Stimulated activated CD8-positive, alpha-beta memory T cell treated with anti-CD3 and anti-CD28 coated beads, Interleukin-7, amount 100 ng/mL, for 4 hours (primary cell): Measurements from ENCODE around the gene ETV1.

Source experiments
- DNase-seq, 2 donors: peaks; one replicate each; pipeline ENCODE4 v3.0.0-alpha.2; 2020; ENCODE audit warnings: low read depth in 2 of 2

ETV1 gene

DNA sequence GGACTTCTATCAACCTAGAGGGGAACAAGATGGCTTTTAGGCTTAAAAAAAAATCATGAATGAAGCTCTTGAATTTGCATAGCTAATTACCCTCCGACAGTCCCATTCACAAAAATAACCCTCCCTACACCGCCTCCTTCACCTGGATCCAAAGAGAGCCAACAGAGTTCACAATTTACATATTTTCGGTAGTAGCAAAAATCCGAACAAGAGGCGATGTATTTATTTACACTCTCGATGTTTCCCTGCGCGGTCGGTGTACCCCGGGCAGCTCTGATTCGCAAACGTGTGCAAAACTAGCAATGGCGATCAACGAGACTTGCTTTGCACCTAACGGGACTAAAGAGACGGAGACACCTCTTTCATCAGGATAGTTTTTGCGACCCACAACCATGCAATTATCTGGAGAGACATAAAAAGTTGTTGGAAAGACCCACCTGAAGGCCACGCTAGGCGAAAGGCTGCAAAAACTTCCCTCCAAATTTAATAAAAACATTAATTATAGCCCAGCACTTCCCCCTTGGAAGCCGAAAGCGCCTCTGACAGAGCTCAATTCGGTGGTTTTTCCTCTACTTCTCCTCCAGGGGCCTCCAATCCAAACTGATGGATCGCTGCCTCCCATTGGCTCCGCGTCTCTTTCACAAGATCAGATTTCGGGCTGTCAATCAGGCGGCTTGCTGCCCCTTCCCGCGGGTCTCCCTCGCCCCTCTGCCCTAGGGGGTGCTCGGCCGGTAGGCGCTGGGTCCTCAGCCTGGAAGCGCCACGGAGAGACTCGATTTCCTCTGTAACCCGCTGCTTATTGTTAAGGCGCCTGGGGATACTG is at the start of gene ETV1:
ETV1 (minus strand) TSS at position 541 of the 823 bp plus-strand sequence. CDS start 614 bp downstream, outside the sequence.
- no peak for DNase-seq

DNA sequence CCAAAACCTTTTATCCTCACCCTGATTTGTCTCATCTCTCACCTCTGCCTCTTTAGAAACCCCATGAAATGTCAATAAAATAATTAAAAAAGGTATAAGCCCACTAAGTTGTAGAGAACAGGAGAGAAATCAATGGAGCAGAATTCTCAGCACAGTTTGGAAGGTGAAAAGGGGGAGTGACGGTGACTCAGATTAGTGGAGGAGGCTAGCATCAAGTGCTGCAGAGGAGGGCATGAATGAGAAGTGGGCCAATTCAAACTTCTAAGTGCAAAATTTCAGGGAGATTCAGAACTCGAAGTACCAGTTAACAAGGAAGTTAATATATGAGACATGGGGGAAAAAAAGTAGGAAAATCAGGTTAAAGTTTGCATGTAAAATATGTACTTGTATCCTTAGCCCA is 34.9 kb upstream of the ETV1 start:
- DNase-seq, result no peak

DNA sequence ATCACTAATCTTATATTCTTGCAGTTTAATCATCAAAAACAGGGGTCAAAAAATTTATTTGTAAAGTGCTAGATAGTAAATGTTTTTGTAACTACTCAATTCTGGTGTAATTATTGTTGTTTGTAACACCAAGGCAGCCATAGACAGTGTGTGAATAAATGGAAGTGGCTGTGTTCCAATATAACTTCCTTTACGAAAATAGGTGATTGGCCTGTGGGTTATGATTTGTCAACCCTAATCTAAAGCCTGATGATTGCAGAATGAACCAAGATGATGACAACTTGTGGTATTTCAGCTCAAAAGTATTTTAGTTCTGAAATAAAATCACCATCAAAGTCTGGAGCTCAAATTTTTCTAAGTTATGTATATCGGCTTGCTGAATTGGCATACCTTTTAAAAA is 34.4 kb upstream of the ETV1 start:
- no peak for DNase-seq

DNA sequence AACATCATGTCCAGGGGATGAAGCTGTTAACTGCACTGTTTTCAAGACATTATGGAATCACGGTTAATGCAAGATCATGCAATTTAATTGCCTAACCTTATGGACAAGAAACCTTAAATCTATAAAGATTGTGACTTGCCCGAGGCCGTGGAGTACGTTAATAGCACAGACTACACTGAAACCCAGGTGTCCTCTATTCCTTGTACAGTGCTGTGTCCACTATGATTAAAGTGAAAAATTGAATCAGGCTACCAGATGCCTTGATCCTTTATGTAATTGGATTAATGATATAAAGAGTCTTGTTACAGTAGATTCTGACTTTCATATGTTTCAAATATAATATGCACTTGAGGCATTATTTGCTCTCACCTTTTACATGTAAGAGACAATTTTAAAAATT is 33.9 kb upstream of the ETV1 start:
- DNase-seq, result no peak

DNA sequence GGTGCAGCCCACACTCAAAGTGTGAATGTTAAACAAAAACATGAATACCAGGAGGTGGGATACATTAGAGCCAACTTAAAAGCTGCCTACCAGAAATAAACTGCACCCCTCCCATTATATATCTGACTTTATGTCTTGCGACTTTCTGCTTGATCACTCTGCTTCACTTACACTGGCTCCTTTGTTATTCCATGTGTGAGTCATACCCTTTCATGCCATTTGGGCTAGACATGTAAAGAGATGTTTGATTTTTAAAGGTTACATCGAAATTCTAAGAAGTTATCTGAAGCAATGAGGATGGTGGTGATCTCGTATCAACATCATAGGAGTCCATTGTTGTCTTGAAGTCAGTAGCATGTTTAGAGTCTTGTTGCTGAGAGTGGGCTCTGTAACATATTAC is 31.6 kb upstream of the ETV1 start:
- DNase-seq, result no peak

DNA sequence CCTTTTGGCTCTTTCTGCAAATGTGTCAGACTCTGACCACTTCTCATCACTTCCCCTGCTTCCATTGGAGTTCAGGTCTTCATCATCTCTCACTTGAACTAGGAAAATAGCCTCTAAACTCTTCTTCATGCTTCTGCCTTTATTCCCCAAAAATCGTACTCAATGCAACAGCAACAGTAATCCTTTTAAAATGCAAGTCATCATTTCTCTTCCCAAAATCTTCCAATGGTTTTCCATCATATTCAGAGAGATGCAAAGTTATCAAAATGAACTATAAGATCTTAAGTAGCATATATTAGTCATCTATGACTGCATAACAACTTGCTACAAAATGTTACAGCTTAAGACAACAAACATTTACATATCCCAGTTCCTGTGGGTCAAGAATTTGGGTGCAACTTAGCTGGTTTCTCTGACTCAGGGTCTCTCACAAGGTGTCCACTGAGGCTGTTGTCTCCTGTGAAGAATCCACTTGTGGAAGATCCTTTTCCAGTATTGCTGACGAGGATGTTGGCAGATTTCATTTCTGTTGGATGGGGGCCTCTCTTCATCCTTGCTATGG is 31.0 kb upstream of the ETV1 start:
- DNase-seq, result no peak

DNA sequence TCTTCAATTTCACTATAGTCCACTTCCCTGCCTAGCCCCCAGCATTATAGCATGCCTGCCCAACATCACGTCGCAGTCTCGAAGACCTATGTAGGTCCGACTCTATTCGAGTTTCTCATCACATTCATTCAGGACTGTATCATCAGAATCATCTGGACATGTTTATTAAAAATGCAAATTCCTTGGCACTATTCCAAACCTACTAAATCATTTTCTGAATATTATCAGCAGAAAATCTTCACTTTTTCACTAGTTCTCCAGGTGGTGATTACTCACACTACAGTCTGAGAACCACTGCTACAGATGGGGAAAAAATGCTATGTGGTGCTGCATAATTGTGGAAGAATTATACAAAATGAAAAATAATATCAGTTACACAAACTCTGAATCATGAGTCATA is 29.3 kb upstream of the ETV1 start:
- no peak for DNase-seq

DNA sequence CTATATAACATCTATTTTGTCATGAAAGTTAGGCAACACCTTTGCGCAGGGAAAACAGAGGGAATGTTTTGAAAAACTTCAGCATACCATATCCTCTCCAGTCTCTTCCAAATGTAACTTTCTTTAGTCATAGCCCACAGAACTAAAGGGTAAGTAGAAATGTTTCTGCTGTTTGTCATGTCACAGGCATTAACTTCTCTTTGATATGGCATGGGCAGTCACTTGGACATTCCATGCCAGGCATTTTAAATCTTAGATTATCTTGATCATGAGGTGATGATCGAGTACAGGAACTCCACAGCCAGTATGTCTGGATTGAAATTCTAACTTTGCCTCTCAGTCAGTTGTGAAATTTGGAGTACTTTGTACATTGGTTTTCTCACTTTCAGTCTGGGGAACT is 27.5 kb upstream of the ETV1 start:
- DNase-seq, result no peak

DNA sequence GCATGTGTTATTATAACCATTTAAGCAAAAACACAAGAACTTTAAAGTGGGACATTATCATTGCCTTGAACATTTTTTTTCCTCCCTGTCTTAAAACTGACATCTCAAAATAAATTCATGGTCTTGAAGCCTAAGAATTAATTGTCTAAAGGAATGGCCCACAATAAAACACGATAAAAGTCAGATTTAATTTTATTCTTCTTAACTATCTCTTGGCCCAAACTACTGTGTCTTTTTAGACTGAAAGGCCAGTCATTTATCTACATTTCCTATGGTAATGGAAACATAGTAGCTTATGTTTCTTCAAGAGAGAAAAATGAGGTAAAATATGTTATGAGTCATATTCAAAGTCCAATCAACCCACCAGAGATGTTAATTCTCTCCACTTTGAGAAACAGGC is 24.4 kb upstream of the ETV1 start:
- DNase-seq, result no peak

DNA sequence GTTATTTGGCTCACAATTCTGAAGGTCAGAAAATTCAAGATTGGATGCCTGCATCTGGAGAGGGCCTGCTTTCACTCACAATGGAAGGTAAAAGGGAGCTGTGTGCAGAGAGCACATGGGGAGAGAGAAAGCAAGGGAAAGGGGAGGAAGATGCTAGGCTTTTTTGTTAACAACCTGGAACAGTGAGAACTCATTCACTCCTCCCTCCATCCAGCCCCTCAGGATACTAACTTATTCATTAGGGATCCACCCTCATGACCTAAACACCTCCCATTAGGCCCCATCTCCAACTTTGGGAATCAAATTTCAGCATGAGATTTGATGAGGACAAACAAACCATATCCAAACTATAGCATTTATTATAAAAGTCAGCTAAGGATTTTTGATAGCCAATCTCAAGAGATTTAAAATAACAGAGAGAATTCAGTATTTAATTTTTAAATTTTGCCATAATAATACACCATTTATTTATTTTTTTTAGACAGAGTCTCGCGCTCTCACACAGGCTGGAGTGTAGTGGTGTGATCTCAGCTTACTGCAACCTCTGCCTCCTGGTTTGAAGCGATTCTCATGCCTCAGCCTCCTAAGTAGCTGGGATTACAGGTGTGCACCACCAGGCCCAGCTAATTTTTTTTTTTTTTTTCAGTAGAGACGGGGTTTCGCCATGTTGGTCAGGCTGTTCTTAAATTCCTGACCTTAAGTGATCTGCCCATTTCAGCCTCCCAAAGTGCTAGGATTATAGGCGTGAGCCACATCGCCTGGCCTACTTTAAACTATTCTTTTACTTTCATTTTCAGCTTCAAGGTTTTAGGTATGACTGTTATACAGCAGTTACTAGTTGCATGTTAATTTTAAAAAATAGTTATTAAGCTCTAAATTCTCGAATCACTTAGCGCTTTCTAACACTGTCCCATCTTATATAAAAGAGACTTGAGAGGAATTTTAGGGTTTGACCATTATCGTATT is 20.3 kb upstream of the ETV1 start:
- no peak for DNase-seq

DNA sequence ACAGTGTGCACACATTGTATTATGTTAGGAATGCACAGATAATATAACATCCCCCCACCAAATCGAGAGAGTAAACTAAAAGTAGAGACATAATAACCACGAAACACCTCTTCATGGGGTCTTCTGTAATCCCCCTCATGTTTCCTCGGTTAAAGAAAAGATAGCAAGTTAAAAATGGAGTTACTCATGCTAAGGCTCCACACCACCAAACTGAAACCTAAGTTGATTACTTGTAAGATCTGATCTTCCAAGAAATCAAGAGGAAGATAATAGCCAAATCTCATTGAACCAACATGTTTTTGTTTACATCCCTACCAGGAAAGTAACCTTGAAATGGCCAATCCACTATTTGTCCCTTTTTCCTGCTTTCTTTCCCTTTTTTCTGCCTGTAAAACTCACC is 11.7 kb upstream of the ETV1 start:
- DNase-seq, result no peak

DNA sequence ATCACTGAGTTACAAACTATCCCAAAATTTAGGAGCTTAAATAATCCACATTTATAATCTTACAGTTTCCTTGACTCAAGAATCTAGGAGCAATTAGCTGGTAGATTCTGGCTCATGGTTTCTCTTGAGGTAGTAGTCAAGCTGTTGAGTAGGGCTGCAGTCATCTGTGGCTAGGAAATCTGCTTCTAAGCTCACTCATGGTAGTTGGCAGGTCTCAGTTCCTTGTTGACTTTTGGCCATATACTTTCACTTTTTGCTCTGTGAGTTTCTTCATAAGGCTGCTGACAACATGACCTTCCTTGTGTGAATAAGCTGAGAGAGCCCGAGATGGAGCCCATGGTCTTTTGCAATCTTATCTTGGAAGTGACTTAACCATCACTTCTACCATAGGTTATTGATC is 10.8 kb upstream of the ETV1 start:
- no peak for DNase-seq

DNA sequence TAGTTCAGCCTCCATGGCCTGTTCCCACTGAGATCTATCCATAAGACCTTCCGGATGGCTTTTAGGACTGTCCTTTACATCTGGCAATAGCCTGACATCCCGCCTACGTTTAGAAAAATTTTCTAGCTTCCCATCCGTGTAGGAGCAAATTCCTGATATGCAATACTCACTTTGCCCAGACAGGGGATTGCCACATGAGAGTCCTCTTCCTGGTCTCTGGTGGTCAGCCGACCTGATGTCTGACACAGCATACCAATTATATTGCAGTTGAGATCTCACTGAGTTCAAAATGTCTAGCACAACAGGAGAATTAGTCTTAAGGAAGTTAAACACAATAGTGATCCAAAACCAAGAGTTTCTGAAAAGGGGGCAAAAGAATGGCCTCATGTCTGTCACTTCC is 9.4 kb upstream of the ETV1 start:
- DNase-seq, result no peak

DNA sequence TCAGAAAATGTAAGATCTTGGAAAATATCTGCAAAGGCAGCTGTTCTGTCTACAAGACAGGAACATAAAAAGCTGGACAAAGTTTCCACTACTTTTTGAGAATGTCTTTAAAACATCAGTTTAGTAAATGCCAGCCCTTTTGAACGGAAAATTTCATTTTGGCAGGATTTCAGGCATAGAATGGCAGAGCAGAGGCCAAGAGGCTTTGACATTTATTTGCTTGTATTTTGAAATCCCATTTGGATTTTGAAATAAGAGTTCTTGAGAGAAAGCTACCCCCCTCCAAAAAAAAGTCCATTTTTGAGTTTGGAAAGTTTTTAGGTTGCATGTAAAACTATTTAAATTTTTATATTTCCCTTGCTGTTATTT is 3.1 kb upstream of the ETV1 start:
- DNase-seq, result no peak

DNA sequence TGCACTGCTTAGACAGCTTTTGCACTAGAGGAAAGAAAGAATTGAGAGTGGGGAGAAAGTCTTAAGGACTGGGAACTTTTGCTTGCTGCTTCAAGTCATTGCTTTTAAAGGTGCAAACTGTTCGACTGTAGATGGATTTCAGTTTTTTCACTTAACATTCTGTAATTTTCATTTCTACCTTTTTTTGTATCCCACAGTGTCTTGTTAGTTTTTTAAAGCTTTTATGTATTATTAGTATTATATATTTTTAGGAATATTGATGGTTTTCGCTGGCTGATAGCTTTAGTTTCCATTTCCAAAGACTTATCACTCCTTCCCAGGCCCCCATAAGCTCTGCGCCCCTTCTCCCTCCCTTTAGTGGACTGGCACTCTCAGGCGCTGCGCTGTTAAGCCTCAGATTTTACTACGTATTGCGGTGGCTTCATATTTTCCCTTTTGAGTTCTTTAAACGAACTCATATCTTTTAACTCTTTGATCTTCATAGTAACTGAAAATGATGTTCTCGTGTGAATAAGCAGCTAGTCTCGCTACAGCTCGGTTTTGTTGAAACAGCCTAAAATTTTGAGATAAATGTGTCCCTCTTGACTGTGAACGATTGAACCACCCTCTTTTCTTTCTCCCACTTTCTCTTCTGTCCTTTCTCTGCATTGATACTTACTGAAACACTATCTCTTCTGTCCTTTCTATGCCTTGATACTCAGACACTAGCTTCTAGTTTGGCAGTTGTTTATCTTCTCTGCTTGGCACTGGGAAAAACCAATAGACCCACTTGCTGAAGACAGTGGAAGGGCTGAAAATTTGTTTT is 2.5 kb upstream of the ETV1 start:
- DNase-seq, result no peak

DNA sequence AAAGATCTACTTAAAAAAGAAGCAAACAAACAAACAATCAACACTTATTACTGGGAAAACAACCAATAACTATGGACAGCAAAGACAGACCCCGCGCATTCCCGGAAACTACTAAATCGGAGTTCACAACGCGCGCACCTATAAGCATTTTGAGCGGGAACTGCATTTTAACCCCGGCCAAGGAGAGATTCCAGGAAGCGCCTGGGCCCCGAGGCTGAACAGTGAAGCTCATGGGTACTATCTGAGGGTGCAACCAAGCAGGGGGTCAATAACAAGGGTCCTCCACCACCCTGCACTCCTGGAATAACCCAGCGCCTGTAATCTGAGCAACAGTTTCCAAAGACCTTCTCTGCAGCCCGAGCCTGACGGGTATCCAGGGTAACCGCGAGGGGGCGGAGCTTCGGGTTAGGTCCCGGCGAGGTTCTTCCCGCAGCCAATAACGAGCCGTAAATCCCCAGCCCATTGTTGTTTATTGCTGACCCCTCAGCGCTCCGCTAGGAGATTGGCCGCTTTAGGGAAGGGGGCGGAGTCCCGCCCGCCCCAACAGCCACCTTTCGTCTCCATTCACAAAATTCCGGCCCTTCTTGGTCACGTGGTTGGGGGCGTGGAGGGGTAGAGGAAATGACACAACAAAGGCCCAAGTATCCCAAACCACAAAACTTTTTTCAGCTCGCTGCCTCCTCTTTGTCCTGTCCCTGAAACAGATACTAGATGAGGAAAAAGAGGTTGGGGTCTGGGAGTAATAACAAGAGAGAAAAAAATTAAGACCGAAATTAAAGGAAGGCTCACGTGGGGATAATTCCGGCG is 1.7 kb upstream of the ETV1 start:
- DNase-seq, result peak; percentile 32 to 63

DNA sequence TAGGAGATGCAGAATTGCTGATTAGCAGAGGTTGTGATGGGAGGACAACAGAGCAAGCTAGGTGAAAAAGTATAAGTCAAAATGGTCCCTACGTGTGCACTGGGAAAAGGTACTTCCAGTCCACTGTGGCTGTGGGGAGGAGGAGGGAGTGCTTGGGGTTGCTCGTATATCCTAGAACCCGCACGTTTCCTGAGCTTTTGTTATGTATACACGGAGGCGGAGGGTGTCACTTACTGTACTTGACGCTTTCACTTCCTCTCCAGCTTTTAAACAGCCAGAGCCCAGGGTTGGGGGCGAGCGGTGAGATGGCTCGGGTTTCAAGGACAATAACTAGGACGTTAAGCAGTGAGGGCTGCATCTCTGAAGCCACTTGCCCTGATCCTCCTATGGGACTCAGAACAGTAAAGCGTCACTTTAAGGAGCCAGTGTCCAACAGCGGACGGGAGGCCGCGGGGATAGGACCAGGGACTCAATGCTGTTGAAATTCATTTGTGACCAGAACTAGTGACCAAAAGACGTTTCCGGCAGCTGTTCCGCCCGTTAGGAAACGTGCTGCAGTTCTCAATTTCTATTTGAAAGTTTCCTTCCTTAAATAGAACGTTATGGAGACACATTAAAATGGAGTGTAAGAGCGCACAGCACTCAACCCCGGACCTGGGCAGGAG is 985 bp upstream of the ETV1 start:
- no peak for DNase-seq

DNA sequence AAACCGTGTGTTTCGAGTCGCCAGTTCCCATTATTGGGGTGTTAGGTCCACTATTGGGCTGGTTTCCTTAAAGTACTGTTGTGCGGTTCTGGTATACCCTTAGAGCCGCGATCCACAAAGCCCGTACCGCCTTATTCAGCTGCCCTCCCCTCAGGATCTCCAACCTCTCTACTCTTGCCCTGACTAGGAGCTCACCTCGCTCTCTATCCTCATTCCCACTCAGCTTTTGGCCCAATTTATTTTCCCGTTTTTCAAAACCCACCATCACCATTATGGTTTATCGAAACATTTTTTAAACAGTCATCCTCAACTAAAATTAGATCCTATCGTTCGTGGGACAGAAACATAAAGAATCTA is 461 bp upstream of the ETV1 start:
- no peak for DNase-seq

DNA sequence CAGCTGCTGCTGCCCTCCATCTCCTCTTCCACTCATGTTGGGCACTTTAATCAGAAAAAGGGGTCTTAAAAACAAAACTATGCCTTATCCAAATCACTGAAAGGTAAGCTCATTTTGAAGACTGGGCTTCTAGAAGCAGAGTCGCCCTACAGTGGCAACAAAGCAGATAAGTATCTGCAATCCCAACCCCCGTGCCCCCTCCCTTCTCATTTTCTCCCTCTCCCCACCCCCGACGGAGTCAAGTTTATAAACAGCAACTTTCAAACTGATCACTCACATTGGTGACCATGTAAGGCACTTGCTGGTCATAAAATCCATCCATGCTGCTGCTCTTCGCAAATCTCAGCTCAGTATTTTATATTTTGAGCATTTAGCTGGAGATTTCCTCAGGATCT is 738 bp downstream of the ETV1 start:
- DNase-seq, result no peak

DNA sequence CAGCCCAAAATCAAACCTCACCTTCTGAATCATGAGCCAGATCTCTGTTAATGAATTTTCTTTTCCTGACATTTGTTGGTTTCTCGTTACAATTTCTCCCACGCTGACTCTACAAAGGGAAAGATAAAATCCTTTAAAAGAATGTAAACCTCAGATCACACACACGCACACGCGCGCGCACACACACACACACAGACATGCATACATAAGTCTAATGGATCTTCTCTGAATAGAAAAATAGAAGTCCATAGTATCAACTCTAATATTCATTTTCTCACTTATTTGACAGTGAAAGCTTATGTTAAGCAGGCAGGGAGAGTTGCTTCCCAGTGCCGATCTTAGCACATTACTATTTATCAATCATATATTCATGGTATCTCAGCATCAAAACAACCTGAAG is 1.4 kb downstream of the ETV1 start:
- DNase-seq, result no peak

DNA sequence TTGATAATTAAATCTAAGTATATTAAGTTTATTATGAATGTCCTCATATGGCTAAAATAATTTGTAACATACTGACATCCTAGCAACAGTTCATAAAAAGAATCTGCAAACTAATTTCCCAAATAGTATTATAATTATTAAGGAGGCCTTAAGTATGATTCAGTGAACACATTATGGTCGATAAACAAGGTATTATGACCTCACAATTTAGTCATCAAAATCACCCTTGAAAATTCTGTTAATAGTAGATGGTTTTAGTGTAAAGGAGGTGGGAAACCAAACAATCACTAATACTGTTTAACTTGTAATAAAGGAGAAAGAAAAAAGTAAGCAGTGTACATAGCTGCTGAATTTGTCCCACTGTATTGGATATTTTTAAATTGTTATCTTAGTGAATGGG is 2.1 kb downstream of the ETV1 start:
- no peak for DNase-seq
